GM12878 (cell line): ENCODE results near the gene MCM3AP.

Source experiments
- CREB1 ChIP-seq: IDR thresholded peaks from 2 replicates; pipeline ENCODE4 v1.6.1; 2012; ENCODE audit warnings: low read depth, mild to moderate bottlenecking, inconsistent platforms
- CTCF ChIP-seq, 3 experiments: IDR thresholded peaks in 2 of 3; conservative IDR thresholded peaks in 1 of 3; 2 replicates each; pipeline ENCODE4 v1.5.1; 2011; ENCODE audit warnings: low read depth in 3 of 3, low read length in 3 of 3, mild to moderate bottlenecking in 3 of 3, control low read depth in 2 of 3, moderate library complexity in 2 of 3, inconsistent platforms in 1 of 3, mixed read lengths in 1 of 3; ENCODE audit not compliant: control insufficient read depth in 2 of 3, insufficient read depth in 1 of 3; ENCODE audit errors: extremely low read depth in 1 of 3
- CUX1 ChIP-seq: IDR thresholded peaks from 2 replicates; pipeline ENCODE4 v1.6.1; 2012; ENCODE audit warnings: improper control_type of control experiment, low read depth, low read length; ENCODE audit not compliant: insufficient replicate concordance
- JUND ChIP-seq: IDR thresholded peaks from 2 replicates; pipeline ENCODE4 v1.6.1; 2012; ENCODE audit warnings: low read depth, mild to moderate bottlenecking, low read length, improper control_type of control experiment, moderate library complexity
- KDM1A ChIP-seq: fragments of 200-600 bp; sonication (generic); IDR thresholded peaks from 2 replicates; pipeline ENCODE4 v1.6.1; 2016; ENCODE audit warnings: borderline replicate concordance
- NFIC ChIP-seq: IDR thresholded peaks from 2 replicates; pipeline ENCODE4 v1.6.1; 2012; ENCODE audit warnings: low read depth, mild to moderate bottlenecking, inconsistent platforms, low read length, moderate library complexity
- NRF1 ChIP-seq: conservative IDR thresholded peaks from 2 replicates; pipeline ENCODE4 v1.6.1; 2011; ENCODE audit warnings: mild to moderate bottlenecking, low read depth, low read length, improper control_type of control experiment
- PBX3 ChIP-seq: IDR thresholded peaks from 2 replicates; pipeline ENCODE4 v1.6.1; 2011; ENCODE audit warnings: mild to moderate bottlenecking, low read depth, low read length, moderate library complexity; ENCODE audit not compliant: insufficient replicate concordance
- POLR2AphosphoS5 ChIP-seq: IDR thresholded peaks from 2 replicates; pipeline ENCODE4 v1.6.1; 2011; ENCODE audit warnings: mild to moderate bottlenecking, low read length, inconsistent platforms
- RAD21 ChIP-seq: IDR thresholded peaks from 2 replicates; pipeline ENCODE4 v1.6.1; 2011; ENCODE audit warnings: mild to moderate bottlenecking, low read depth, low read length, moderate library complexity; ENCODE audit not compliant: insufficient read depth
- ZNF207 ChIP-seq: fragments of 450-650 bp; IDR thresholded peaks from 2 replicates; pipeline ENCODE4 v1.6.1; 2014; ENCODE audit warnings: antibody characterized with exemption, mild to moderate bottlenecking, borderline replicate concordance
- TF ChIP-seq, protein P1 (sequence below): fragments of 450-650 bp; IDR thresholded peaks from 2 replicates; pipeline ENCODE4 v1.6.1; 2017; ENCODE audit warnings: mild to moderate bottlenecking, moderate library complexity

DNA sequence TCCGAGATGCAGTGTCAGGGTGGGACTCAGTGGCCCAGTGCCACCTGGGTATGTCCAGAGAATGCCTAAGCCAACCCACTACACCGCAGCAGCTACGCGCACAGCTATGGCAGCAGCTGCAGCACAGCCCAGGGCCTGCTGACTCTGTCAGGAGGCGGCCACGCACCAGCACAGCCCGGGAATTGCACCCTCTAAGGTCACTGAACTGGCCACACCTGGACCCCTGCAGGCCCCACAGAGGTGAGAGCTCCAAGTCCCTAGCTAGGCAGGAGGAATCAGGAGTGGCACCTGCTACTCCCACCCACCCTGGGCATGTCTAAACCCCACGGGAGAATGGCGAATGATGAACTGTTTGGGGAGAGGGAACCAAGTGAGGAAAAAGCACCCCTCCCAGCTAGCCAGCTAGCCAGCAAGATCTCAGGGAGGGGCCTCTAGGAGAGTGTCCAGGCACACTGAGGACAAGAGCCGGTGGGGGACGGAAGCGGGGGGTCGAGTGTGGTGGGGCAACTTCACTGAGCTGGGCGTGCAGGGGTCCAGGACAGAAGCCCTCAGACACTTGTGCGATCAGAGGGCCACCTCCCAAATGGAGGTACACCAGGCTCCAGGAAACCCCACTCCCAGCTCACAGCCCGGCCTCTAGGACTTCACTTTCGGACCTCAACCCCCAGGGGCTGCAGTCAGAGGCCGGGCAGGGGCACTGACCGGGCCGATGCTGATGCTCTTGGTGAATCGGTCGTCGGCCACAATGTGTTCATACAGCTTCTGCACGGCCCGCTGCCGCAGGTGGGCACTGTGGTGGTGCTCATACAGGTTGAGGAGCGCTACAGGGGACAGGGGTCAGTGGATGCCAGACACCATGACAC lies 70.7 kb downstream of the MCM3AP start:
- TF ChIP-seq PBX3 (no peak), CUX1 (no peak), NRF1 (no peak), POLR2AphosphoS5 (no peak), CREB1 (no peak), CTCF (IDR thresholded peaks at IDR 0.05 in 2 of 3, conservative IDR thresholded peaks at IDR 0.05 in 1 of 3; ENCODE audit: control insufficient read depth in 2 of 3, extremely low read depth in 1 of 3, insufficient read depth in 1 of 3, low read depth in 3 of 3, low read length in 3 of 3) (no peak), ZNF207 (no peak), JUND (no peak), RAD21 (no peak), NFIC (no peak), KDM1A (no peak)
- TF ChIP-seq, protein P1, sequence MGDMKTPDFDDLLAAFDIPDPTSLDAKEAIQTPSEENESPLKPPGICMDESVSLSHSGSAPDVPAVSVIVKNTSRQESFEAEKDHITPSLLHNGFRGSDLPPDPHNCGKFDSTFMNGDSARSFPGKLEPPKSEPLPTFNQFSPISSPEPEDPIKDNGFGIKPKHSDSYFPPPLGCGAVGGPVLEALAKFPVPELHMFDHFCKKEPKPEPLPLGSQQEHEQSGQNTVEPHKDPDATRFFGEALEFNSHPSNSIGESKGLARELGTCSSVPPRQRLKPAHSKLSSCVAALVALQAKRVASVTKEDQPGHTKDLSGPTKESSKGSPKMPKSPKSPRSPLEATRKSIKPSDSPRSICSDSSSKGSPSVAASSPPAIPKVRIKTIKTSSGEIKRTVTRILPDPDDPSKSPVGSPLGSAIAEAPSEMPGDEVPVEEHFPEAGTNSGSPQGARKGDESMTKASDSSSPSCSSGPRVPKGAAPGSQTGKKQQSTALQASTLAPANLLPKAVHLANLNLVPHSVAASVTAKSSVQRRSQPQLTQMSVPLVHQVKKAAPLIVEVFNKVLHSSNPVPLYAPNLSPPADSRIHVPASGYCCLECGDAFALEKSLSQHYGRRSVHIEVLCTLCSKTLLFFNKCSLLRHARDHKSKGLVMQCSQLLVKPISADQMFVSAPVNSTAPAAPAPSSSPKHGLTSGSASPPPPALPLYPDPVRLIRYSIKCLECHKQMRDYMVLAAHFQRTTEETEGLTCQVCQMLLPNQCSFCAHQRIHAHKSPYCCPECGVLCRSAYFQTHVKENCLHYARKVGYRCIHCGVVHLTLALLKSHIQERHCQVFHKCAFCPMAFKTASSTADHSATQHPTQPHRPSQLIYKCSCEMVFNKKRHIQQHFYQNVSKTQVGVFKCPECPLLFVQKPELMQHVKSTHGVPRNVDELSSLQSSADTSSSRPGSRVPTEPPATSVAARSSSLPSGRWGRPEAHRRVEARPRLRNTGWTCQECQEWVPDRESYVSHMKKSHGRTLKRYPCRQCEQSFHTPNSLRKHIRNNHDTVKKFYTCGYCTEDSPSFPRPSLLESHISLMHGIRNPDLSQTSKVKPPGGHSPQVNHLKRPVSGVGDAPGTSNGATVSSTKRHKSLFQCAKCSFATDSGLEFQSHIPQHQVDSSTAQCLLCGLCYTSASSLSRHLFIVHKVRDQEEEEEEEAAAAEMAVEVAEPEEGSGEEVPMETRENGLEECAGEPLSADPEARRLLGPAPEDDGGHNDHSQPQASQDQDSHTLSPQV, result no peak
